Measurements from ENCODE around the gene FCER2.

GRCh38 chr19:7729831-7730285 lies 27.9 kb upstream of the FCER2 start:
- TF ChIP-seq CTCF (IDR thresholded peaks at IDR 0.05) (no peak), POLR2A (IDR thresholded peaks at IDR 0.05) (no peak)
